Measurements from ENCODE around the gene SIX3.
A peak's percentile ranks its signal among the peaks of the same experiment; 100 is the strongest.

The SIX3 gene

GRCh38 chr2:44965684-44966083 lies 24.2 kb downstream of the SIX3 start:
- TF ChIP-seq FOXM1 (IDR thresholded peaks at IDR 0.05; ENCODE audit: borderline replicate concordance, low read depth) (no peak), YY1 (IDR thresholded peaks at IDR 0.05; ENCODE audit: low read depth) (no peak), CREB1 (IDR thresholded peaks at IDR 0.05; ENCODE audit: low read depth) (no peak), ZBTB7A (IDR thresholded peaks at IDR 0.05; ENCODE audit: low read depth) (no peak)

GRCh38 chr2:44967056-44967455 lies 25.6 kb downstream of the SIX3 start:
- TF ChIP-seq, protein P1, sequence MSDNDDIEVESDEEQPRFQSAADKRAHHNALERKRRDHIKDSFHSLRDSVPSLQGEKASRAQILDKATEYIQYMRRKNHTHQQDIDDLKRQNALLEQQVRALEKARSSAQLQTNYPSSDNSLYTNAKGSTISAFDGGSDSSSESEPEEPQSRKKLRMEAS (IDR thresholded peaks at IDR 0.05), result no peak
- TF ChIP-seq, protein P2, sequence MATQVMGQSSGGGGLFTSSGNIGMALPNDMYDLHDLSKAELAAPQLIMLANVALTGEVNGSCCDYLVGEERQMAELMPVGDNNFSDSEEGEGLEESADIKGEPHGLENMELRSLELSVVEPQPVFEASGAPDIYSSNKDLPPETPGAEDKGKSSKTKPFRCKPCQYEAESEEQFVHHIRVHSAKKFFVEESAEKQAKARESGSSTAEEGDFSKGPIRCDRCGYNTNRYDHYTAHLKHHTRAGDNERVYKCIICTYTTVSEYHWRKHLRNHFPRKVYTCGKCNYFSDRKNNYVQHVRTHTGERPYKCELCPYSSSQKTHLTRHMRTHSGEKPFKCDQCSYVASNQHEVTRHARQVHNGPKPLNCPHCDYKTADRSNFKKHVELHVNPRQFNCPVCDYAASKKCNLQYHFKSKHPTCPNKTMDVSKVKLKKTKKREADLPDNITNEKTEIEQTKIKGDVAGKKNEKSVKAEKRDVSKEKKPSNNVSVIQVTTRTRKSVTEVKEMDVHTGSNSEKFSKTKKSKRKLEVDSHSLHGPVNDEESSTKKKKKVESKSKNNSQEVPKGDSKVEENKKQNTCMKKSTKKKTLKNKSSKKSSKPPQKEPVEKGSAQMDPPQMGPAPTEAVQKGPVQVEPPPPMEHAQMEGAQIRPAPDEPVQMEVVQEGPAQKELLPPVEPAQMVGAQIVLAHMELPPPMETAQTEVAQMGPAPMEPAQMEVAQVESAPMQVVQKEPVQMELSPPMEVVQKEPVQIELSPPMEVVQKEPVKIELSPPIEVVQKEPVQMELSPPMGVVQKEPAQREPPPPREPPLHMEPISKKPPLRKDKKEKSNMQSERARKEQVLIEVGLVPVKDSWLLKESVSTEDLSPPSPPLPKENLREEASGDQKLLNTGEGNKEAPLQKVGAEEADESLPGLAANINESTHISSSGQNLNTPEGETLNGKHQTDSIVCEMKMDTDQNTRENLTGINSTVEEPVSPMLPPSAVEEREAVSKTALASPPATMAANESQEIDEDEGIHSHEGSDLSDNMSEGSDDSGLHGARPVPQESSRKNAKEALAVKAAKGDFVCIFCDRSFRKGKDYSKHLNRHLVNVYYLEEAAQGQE (IDR thresholded peaks at IDR 0.05; ENCODE audit: low read depth), result peak; percentile 61; the same call in 1 of the 2 replicates

GRCh38 chr2:44967727-44968432 lies 26.4 kb downstream of the SIX3 start:
- TF ChIP-seq TCF12 (IDR thresholded peaks at IDR 0.05; ENCODE audit: low read depth) (no peak), YY1 (IDR thresholded peaks at IDR 0.05; ENCODE audit: low read depth) (no peak), TAF1 (IDR thresholded peaks at IDR 0.05; ENCODE audit: low read depth) (no peak), TEAD4 (IDR thresholded peaks at IDR 0.05) (no peak), CREB1 (IDR thresholded peaks at IDR 0.05; ENCODE audit: low read depth) (no peak), CEBPB (IDR thresholded peaks at IDR 0.05) (no peak), EP300 (IDR thresholded peaks at IDR 0.05; ENCODE audit: borderline replicate concordance) (no peak), FOXM1 (IDR thresholded peaks at IDR 0.05; ENCODE audit: borderline replicate concordance, low read depth) (no peak), RAD21 (IDR thresholded peaks at IDR 0.05; ENCODE audit: low read depth) (no peak), EGR1 (IDR thresholded peaks at IDR 0.05) (no peak), NFIC (IDR thresholded peaks at IDR 0.05) (no peak), ZBTB7A (IDR thresholded peaks at IDR 0.05; ENCODE audit: low read depth) (no peak), USF1 (IDR thresholded peaks at IDR 0.05) (no peak)
- TF ChIP-seq, protein P1 (IDR thresholded peaks at IDR 0.05), result no peak
- TF ChIP-seq, protein P2 (IDR thresholded peaks at IDR 0.05; ENCODE audit: low read depth), result no peak

DNA sequence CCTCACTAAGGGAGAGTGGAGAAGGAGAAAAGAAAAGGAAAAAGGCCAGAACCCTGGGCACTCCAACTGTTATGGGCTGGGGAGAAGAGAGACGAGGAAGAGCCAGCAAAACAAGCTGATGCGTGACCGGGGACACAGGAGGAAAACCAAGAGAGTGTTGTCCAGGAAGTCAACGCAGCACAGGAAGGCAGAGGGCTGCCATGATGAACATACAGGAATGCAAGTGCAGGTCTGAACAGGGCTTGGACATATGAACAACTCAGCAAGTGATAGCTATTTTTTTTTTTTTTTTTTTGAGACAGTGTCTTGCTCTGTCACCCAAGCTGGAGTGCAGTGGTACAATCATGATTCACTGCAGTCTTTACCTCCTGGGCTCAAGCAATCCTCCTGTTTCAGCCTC lies 28.4 kb downstream of the SIX3 start:
- TF ChIP-seq, protein P1 (IDR thresholded peaks at IDR 0.05), result no peak
- TF ChIP-seq, protein P2 (IDR thresholded peaks at IDR 0.05; ENCODE audit: low read depth), result no peak
- no peak for TF ChIP-seq CREB1 (IDR thresholded peaks at IDR 0.05; ENCODE audit: low read depth)
- TF ChIP-seq FOXM1 (IDR thresholded peaks at IDR 0.05; ENCODE audit: borderline replicate concordance, low read depth), result no peak
- TF ChIP-seq EP300 (IDR thresholded peaks at IDR 0.05; ENCODE audit: borderline replicate concordance), result no peak
- no peak for TF ChIP-seq EGR1 (IDR thresholded peaks at IDR 0.05)
- no peak for TF ChIP-seq CEBPB (IDR thresholded peaks at IDR 0.05)
- TF ChIP-seq RAD21 (IDR thresholded peaks at IDR 0.05; ENCODE audit: low read depth), result no peak
- TF ChIP-seq TCF12 (IDR thresholded peaks at IDR 0.05; ENCODE audit: low read depth), result no peak
- no peak for TF ChIP-seq TAF1 (IDR thresholded peaks at IDR 0.05; ENCODE audit: low read depth)
- no peak for TF ChIP-seq YY1 (IDR thresholded peaks at IDR 0.05; ENCODE audit: low read depth)
- TF ChIP-seq USF1 (IDR thresholded peaks at IDR 0.05), result no peak
- no peak for TF ChIP-seq ZBTB7A (IDR thresholded peaks at IDR 0.05; ENCODE audit: low read depth)
- TF ChIP-seq NFIC (IDR thresholded peaks at IDR 0.05), result no peak
- no peak for TF ChIP-seq TEAD4 (IDR thresholded peaks at IDR 0.05)
